NB4 (cell line): ENCODE results near the gene LSM4.

Experiments used
- CTCF ChIP-seq: IDR thresholded peaks from one replicate; pipeline ENCODE4 v1.5.1; 2012; ENCODE audit warnings: low read depth, low read length
- MAX ChIP-seq: IDR thresholded peaks from 2 replicates; pipeline ENCODE4 v1.6.1; 2011; ENCODE audit warnings: low read depth, low read length
- MYC ChIP-seq: IDR thresholded peaks from 2 replicates; pipeline ENCODE4 v1.6.1; 2011; ENCODE audit warnings: low read depth, low read length
- POLR2A ChIP-seq: IDR thresholded peaks from 2 replicates; pipeline ENCODE4 v1.6.1; 2011; ENCODE audit warnings: mild to moderate bottlenecking; ENCODE audit not compliant: insufficient read length; ENCODE audit errors: extremely low read depth

- TF ChIP-seq CTCF (no peak), POLR2A (no peak), MAX (no peak), MYC (no peak)
These were observed 1.8 kb downstream of the LSM4 start for GRCh38 chr19:18320865-18321733.
